Right lobe of liver (tissue), 6 donors: ENCODE data around the gene SNRNP27. TPM values are rescaled to one million over a fixed set of nuclear protein-coding genes. Genes with fewer than 3 reads are reported as not detected.
"Not testable (repeated sequence)": the region's sequence is repeated elsewhere in the genome, so short reads cannot be mapped to it uniquely, and the experiment has no call there.

Experiments
- ATAC-seq, 4 donors: fragments of 200-7000 bp; cut with Tn5 transposase; one replicate each; pipeline ENCODE4 v1.9.1; 2020; ENCODE audit warnings: mild to moderate bottlenecking in 4 of 4, moderate library complexity in 4 of 4
- DNase-seq, 3 donors: peaks; one replicate each; pipeline ENCODE4 v3.0.0-alpha.2; 2020
- H3K27ac ChIP-seq, 3 donors: fragments of 200-600 bp; one replicate each; pipeline ENCODE4 v1.8.0; 2022
- H3K27me3 ChIP-seq, 2 donors: fragments of 200-600 bp; one replicate each; pipeline ENCODE4 v1.8.0; 2022
- H3K36me3 ChIP-seq, 4 donors: fragments of 200-600 bp; sonication (generic) in 1 of 4; one replicate each; pipeline versions ENCODE4 v1.5.1 to v1.8.0; 2017 to 2022; ENCODE audit warnings: control low read depth in 1 of 4
- H3K4me1 ChIP-seq, 4 donors: fragments of 200-600 bp; sonication (generic) in 1 of 4; one replicate each; pipeline versions ENCODE4 v1.5.1 to v1.8.0; 2017 to 2022; ENCODE audit warnings: control low read depth in 1 of 4
- H3K4me3 ChIP-seq, 3 donors: fragments of 200-600 bp; one replicate each; pipeline ENCODE4 v1.8.0; 2022
- H3K9me3 ChIP-seq, 4 donors: fragments of 200-600 bp; sonication (generic) in 1 of 4; one replicate each; pipeline versions ENCODE4 v1.5.1 to v1.8.0; 2017 to 2022; ENCODE audit warnings: control low read depth in 1 of 4
- CTCF ChIP-seq, 4 donors: fragments of 200-600 bp in 3 of 4; fragments of 450-650 bp in 1 of 4; IDR thresholded peaks; one replicate each; pipeline versions ENCODE4 v1.5.1 to v1.8.0; 2016 to 2022; ENCODE audit warnings: antibody characterized with exemption in 4 of 4, mild to moderate bottlenecking in 2 of 4
- POLR2A ChIP-seq: fragments of 450-650 bp; IDR thresholded peaks from one replicate; pipeline ENCODE4 v1.6.1; 2017; ENCODE audit warnings: antibody characterized with exemption, mild to moderate bottlenecking
- WGBS: methylation state at CpG from one replicate; pipeline ENCODE4 v1.1.6; 2018; ENCODE audit warnings: low coverage, low lambda C conversion rate; ENCODE audit not compliant: insufficient coverage; ENCODE audit errors: missing lambda C conversion rate; 5-methylcytosine and 5-hydroxymethylcytosine counted together
- intact Hi-C, 2 donors: fragments of 100-400 bp; cut with DNase I; formaldehyde crosslinking; loops; one replicate each; pipeline versions ENCODE4 v1.11.2 to v1.14.1; 2022
- total RNA-seq, 6 experiments: library from RNA; depleted of rRNA in 2 of 6; stranded (reverse); fragments of >200 nt in 2 of 6; fragmentation: NEBNext Ultra II Directional in 3 of 6; extraction: Animal tissue kit (Norgen Biotek cat#: 25700) in 3 of 6; gene quantifications; one replicate each; pipeline versions ENCODE4 v1.1.0 to v1.2.4, GENCODE V29; 2016 to 2023
- donor health status: DM: no; HTN: yes; CAD: no.
- donor health status: DM: no; HTN: no; CAD: no.
- donor health status: DM: no; HTN: no; CAD: no.
- donor health status: DM: no; HTN: yes; CAD: no.
- donor health status: DM: no; HTN: yes; CAD: no.

Gene SNRNP27
- total RNA-seq, 6 experiments from 2014 or later: 12.1 to 37.7 (median 17.2) TPM

- DNase-seq: no peak
- Histone ChIP-seq H3K27ac (no peak overlapping the region), H3K4me1 (no peaks in the 10 kb centered on the region), H3K4me3 (no peak overlapping the region), H3K27me3 (no peaks in the 10 kb centered on the region), H3K36me3 (no peaks in the 10 kb centered on the region), H3K9me3 (no peaks in the 10 kb centered on the region)
- WGBS: 88% methylated on average over 2 of the region's 4 CpGs
- intact Hi-C loops: no loop called here
- no peak for ATAC-seq
- TF ChIP-seq CTCF (IDR thresholded peaks at IDR 0.05) (no peak), POLR2A (no peak)
Observed at GRCh38 chr2:69888451-69888850, 5.3 kb upstream of the SNRNP27 start.

GRCh38 chr2:69889302-69889701, 4.5 kb upstream of the SNRNP27 start:
- no peaks in the 10 kb centered on the region for H3K4me1 ChIP-seq
- no peak for ATAC-seq
- H3K9me3 ChIP-seq: no peaks in the 10 kb centered on the region
- H3K27ac ChIP-seq: no peak overlapping the region
- no peaks in the 10 kb centered on the region for H3K36me3 ChIP-seq
- intact Hi-C loops: no loop called here
- no peak for DNase-seq
- H3K4me3 ChIP-seq: no peak overlapping the region
- TF ChIP-seq POLR2A (no peak), CTCF (IDR thresholded peaks at IDR 0.05) (no peak)
- H3K27me3 ChIP-seq: no peaks in the 10 kb centered on the region

- peaks cover 0 to 10% (median 5%) of the 10 kb centered on the region in 4 donors for H3K4me1 ChIP-seq
- TF ChIP-seq POLR2A (no peak), CTCF (IDR thresholded peaks at IDR 0.05) (no peak)
- intact Hi-C loops: no loop called here
- no peak for ATAC-seq
- H3K36me3 ChIP-seq: peaks cover 0 to under 1% (median 0%) of the 10 kb centered on the region in 4 donors
- no peak overlapping the region for H3K27ac ChIP-seq
- H3K4me3 ChIP-seq: no peak overlapping the region
- DNase-seq: no peak
- H3K27me3 ChIP-seq: no peaks in the 10 kb centered on the region
- H3K9me3 ChIP-seq: no peaks in the 10 kb centered on the region
- WGBS: 12% methylated on average over 1 of the region's 1 CpG
Observed at GRCh38 chr2:69890881-69891280, 2.9 kb upstream of the SNRNP27 start.

- ATAC-seq, H3K27me3 ChIP-seq, DNase-seq, H3K9me3 ChIP-seq, H3K27ac ChIP-seq, H3K4me3 ChIP-seq, intact Hi-C loops: not testable (repeated sequence)
- H3K4me1 ChIP-seq: peaks cover 0 to 10% (median 5%) of the 10 kb centered on the region in 4 donors
- H3K36me3 ChIP-seq: peaks cover 4 to 19% (median 11%) of the 10 kb centered on the region in 4 donors
- 95% methylated on average over 7 of the region's 7 CpGs for WGBS
Observed at GRCh38 chr2:69892838-69893424, 825 bp upstream of the SNRNP27 start.

GRCh38 chr2:69894737-69895136, 981 bp downstream of the SNRNP27 start:
- Histone ChIP-seq H3K4me1 (peaks cover 0 to 10% (median 5%) of the 10 kb centered on the region in 4 donors), H3K36me3 (peaks cover 4 to 32% (median 18%) of the 10 kb centered on the region in 4 donors), H3K27ac (peak overlapping the region; percentile 71 to 87 (median 81)), H3K4me3 (peak overlapping the region; percentile 64 to 76 (median 68))
- WGBS: 32% methylated on average over 16 of the region's 23 CpGs
- H3K27me3 ChIP-seq, ATAC-seq, H3K9me3 ChIP-seq, DNase-seq, intact Hi-C loops: not testable (repeated sequence)
